ENCODE data around the gene AFAP1L2.
A peak's percentile ranks its signal among the peaks of the same experiment; 100 is the strongest.

AFAP1L2 gene

GRCh38 chr10:114332301-114333192 lies 71.8 kb downstream of the AFAP1L2 start:
- H3K4me3 ChIP-seq (ENCODE audit: low read depth, low read length): no peak overlapping the region
- TF ChIP-seq CTCF (IDR thresholded peaks at IDR 0.05; ENCODE audit: control insufficient read depth, extremely low read depth, insufficient read depth): no peak
- no peak for DNase-seq (ENCODE audit: low read depth)

- DNase-seq (ENCODE audit: low read depth): no peak
- no peak for TF ChIP-seq CTCF (IDR thresholded peaks at IDR 0.05; ENCODE audit: control insufficient read depth, extremely low read depth, insufficient read depth)
- no peak overlapping the region for H3K4me3 ChIP-seq (ENCODE audit: low read depth, low read length)
Measured at GRCh38 chr10:114329634-114330365, 74.5 kb downstream of the AFAP1L2 start.

- TF ChIP-seq CTCF (IDR thresholded peaks at IDR 0.05; ENCODE audit: control insufficient read depth, extremely low read depth, insufficient read depth): no peak
- DNase-seq (ENCODE audit: low read depth): no peak
- no peak overlapping the region for H3K4me3 ChIP-seq (ENCODE audit: low read depth, low read length)
Measured at GRCh38 chr10:114328874-114329273, 75.4 kb downstream of the AFAP1L2 start.

DNA sequence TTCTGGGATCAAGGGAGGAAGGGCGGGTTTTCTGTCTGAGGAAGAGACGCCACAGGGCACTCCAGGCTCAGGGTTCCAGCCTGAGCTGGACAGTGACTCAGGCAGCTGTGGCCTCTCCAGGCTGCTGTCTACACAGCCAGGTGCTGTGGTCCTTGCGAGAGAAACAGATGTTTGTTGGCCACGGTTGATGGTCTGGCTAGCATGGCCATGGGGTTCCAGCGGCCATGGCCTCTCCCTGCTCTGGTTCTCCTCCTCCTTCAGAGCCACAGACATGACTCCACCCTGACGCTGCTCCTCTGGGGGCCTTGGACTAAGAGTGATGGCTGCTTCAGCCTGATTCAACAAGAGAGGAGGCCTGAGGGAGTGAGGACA lies 75.9 kb downstream of the AFAP1L2 start:
- no peak overlapping the region for H3K4me3 ChIP-seq (ENCODE audit: low read depth, low read length)
- TF ChIP-seq CTCF (IDR thresholded peaks at IDR 0.05; ENCODE audit: control insufficient read depth, extremely low read depth, insufficient read depth): no peak
- no peak for DNase-seq (ENCODE audit: low read depth)

GRCh38 chr10:114327537-114328440 lies 76.5 kb downstream of the AFAP1L2 start:
- TF ChIP-seq CTCF (IDR thresholded peaks at IDR 0.05; ENCODE audit: control insufficient read depth, extremely low read depth, insufficient read depth): no peak
- no peak overlapping the region for H3K4me3 ChIP-seq (ENCODE audit: low read depth, low read length)

GRCh38 chr10:114326795-114327194 lies 77.5 kb downstream of the AFAP1L2 start:
- no peak for DNase-seq (ENCODE audit: low read depth)
- H3K4me3 ChIP-seq (ENCODE audit: low read depth, low read length): no peak overlapping the region
- TF ChIP-seq CTCF (IDR thresholded peaks at IDR 0.05; ENCODE audit: control insufficient read depth, extremely low read depth, insufficient read depth): no peak

More at GRCh38 chr10:114327537-114328440, 76.5 kb downstream of the AFAP1L2 start:
- peak; percentile 80 for DNase-seq (ENCODE audit: low read depth)
